ENCODE measurements around the gene IL18R1. TPM values are rescaled to one million over a fixed set of nuclear protein-coding genes. Genes with fewer than 3 reads are reported as not detected.

The IL18R1 gene
- total RNA-seq, 1 donor from 2014 or later = 2.3 TPM

DNA sequence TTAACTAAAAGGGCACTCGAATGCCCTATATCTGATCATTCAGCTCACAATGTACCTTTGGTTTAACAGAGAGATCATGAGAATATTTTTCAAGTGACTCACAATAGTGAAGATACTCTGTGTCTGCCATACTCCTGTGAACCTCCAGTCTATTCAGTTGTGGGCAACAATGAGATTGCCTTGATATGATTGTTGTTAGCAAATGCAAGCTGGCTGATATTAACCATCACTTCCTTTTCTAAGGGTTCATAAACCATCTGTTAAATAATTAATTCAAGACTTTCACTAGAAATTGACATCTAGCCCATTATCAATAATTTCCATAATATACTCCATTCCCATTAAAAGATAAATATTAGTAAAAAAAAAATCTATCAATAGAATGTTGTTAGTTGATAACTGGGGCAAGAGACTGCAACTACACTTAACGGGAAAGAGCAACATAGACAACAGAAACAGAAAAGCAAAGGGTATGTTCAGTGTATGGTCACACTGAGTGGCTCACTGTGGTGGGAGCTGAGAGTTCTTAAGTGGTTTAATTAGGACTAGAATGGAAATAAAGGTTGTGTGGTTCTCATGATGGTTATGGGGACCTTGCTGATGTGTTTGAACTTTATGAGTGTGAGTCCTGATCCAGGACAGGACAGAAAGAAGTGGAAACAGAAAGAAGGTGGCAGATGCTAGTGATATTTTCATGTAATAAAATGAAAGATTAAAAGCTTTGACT, 79.2 kb downstream of the IL18R1 start:
- no peak for DNase-seq (ENCODE audit: low spot score in 2 of 2, unreplicated experiment in 2 of 2)
- Mint-ChIP-seq H3K36me3 (no peaks in the 10 kb centered on the region), H3K9me3 (no peaks in the 10 kb centered on the region), H3K27me3 (ENCODE audit: low read depth) (peaks cover 18% of the 10 kb centered on the region), H3K4me3 (no peak overlapping the region), H3K27ac (no peak overlapping the region), H3K4me1 (peaks cover 8% of the 10 kb centered on the region)
- TF ChIP-seq, protein P1, sequence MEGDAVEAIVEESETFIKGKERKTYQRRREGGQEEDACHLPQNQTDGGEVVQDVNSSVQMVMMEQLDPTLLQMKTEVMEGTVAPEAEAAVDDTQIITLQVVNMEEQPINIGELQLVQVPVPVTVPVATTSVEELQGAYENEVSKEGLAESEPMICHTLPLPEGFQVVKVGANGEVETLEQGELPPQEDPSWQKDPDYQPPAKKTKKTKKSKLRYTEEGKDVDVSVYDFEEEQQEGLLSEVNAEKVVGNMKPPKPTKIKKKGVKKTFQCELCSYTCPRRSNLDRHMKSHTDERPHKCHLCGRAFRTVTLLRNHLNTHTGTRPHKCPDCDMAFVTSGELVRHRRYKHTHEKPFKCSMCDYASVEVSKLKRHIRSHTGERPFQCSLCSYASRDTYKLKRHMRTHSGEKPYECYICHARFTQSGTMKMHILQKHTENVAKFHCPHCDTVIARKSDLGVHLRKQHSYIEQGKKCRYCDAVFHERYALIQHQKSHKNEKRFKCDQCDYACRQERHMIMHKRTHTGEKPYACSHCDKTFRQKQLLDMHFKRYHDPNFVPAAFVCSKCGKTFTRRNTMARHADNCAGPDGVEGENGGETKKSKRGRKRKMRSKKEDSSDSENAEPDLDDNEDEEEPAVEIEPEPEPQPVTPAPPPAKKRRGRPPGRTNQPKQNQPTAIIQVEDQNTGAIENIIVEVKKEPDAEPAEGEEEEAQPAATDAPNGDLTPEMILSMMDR (IDR thresholded peaks at IDR 0.05; ENCODE audit: unreplicated experiment) = no peak

DNA sequence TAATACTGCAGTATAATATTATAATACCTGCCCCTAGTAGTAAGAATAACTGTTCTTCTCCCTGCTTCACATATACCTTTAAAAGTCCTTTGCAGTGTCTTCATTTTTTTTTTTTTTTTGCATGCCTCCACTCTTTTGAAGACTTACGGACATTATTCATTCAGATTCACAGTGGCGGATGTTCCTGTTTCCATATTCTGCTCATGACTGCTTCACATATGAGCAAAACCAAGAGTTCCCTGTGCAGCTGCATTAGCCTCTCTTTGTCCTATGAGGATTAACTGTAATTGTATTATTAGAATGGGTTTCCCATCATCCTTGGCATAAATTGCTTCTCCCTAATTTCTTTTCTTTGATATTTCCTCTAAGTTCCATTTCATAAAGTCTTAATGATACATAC, 80.1 kb downstream of the IL18R1 start:
- Mint-ChIP-seq H3K36me3 (no peaks in the 10 kb centered on the region), H3K27ac (peak overlapping the region; percentile 31), H3K9me3 (no peaks in the 10 kb centered on the region), H3K4me1 (peaks cover 8% of the 10 kb centered on the region), H3K4me3 (no peak overlapping the region), H3K27me3 (ENCODE audit: low read depth) (peaks cover 11% of the 10 kb centered on the region)
- TF ChIP-seq, protein P1 (IDR thresholded peaks at IDR 0.05; ENCODE audit: unreplicated experiment) = no peak
- DNase-seq (ENCODE audit: low spot score in 2 of 2, unreplicated experiment in 2 of 2) = no peak

DNA sequence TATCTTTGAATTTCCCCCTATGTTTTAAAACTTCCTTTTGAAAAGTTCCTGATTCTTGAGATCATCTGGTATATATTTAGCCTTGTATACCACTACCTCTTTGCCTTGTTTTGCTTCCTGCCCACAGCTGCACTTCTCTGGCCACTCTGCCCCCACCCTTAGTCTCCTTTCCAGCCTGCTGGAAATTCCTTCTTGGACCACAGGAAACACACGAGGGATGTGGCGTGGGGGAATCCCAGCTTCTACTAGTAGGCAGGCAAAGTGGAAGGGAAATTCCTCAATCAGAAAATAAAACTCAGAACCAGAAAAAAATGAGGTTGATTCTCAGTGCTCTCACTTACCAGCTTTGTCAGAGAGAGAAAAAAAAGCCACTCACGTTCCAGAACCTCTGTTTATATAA, 80.7 kb downstream of the IL18R1 start:
- Mint-ChIP-seq H3K4me3 (no peak overlapping the region), H3K36me3 (no peaks in the 10 kb centered on the region), H3K9me3 (no peaks in the 10 kb centered on the region), H3K27ac (peak overlapping the region; percentile 31), H3K4me1 (peaks cover 8% of the 10 kb centered on the region), H3K27me3 (ENCODE audit: low read depth) (peaks cover 9% of the 10 kb centered on the region)
- TF ChIP-seq, protein P1 (IDR thresholded peaks at IDR 0.05; ENCODE audit: unreplicated experiment) = no peak
- DNase-seq (ENCODE audit: low spot score in 2 of 2, unreplicated experiment in 2 of 2) = no peak

DNA sequence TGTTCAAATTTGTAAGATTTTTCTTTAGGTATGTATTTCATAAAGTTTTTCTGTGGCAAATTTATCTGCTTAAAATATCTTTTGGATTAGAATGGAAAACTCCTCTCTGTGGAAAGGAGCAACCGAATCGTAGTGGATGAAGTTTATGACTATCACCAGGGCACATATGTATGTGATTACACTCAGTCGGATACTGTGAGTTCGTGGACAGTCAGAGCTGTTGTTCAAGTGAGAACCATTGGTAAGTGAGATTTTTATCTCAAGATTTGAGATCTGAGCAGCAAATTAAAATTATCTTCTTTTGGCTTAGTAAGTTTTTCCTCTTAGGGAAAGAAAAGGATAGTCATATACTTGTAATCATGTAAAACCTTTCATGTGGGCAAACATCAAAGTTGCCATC, 81.5 kb downstream of the IL18R1 start:
- H3K4me3 Mint-ChIP-seq = no peak overlapping the region
- H3K36me3 Mint-ChIP-seq = no peaks in the 10 kb centered on the region
- no peak overlapping the region for H3K27ac Mint-ChIP-seq
- no peak for DNase-seq (ENCODE audit: low spot score in 2 of 2, unreplicated experiment in 2 of 2)
- H3K27me3 Mint-ChIP-seq (ENCODE audit: low read depth) = peaks cover 5% of the 10 kb centered on the region
- TF ChIP-seq, protein P1 (IDR thresholded peaks at IDR 0.05; ENCODE audit: unreplicated experiment) = no peak
- peaks cover 8% of the 10 kb centered on the region for H3K4me1 Mint-ChIP-seq
- no peaks in the 10 kb centered on the region for H3K9me3 Mint-ChIP-seq

DNA sequence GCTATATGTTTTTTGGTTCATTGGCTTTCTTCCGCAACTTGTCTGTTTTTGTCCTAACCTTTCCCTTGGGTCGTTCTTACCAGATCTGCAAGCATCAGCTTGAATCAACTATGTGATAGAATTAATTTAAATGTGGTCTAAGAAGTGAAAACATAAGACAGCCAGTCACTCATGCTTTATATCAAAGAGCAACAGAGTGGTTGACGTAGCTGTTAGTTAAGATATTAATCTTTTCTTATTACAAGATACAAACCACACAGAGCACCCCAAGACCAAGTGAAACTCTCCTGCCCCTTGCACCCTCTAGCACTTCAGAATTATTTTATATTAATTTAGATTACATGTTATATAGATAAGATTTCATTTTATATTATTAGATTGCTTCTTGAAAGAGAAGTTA, 82.5 kb downstream of the IL18R1 start:
- H3K27me3 Mint-ChIP-seq (ENCODE audit: low read depth) = peaks cover 7% of the 10 kb centered on the region
- H3K4me1 Mint-ChIP-seq = peaks cover 10% of the 10 kb centered on the region
- no peak overlapping the region for H3K4me3 Mint-ChIP-seq
- H3K9me3 Mint-ChIP-seq = no peaks in the 10 kb centered on the region
- no peak overlapping the region for H3K27ac Mint-ChIP-seq
- H3K36me3 Mint-ChIP-seq = no peaks in the 10 kb centered on the region
- TF ChIP-seq, protein P1 (IDR thresholded peaks at IDR 0.05; ENCODE audit: unreplicated experiment) = no peak
- DNase-seq (ENCODE audit: low spot score in 2 of 2, unreplicated experiment in 2 of 2) = no peak
